DND-41 (cell line): Measurements from ENCODE around the gene PPP1R14D.

ENCODE experiments used
- ATAC-seq: fragments of 200-7000 bp; cut with Tn5 transposase; 3 replicates; pipeline ENCODE4 v1.9.1; 2021; ENCODE audit warnings: low read depth; ENCODE audit not compliant: insufficient read depth
- DNase-seq: peaks from one replicate; pipeline ENCODE4 v3.0.0-alpha.2; 2020
- H2AFZ ChIP-seq: 2 replicates; pipeline ENCODE4 v1.6.0; 2012; ENCODE audit warnings: low read depth, low read length
- H3K27ac ChIP-seq: 2 replicates; pipeline ENCODE4 v1.5.1; 2012; ENCODE audit warnings: low read length, inconsistent platforms
- H3K27me3 ChIP-seq: fragments of 200-600 bp; sonication (generic); 2 replicates; pipeline ENCODE4 v1.6.0; 2012; ENCODE audit warnings: low read length, mild to moderate bottlenecking, inconsistent platforms; ENCODE audit not compliant: insufficient read depth, poor library complexity
- H3K36me3 ChIP-seq: 2 replicates; pipeline ENCODE4 v1.5.1; 2012; ENCODE audit warnings: low read length, inconsistent platforms; ENCODE audit not compliant: insufficient read depth
- H3K4me1 ChIP-seq: 2 replicates; pipeline ENCODE4 v1.5.1; 2012; ENCODE audit warnings: mild to moderate bottlenecking, low read length; ENCODE audit not compliant: insufficient read depth
- H3K4me2 ChIP-seq: 2 replicates; pipeline ENCODE4 v1.6.0; 2012; ENCODE audit warnings: mild to moderate bottlenecking, moderate library complexity, low read length, inconsistent platforms; ENCODE audit not compliant: insufficient read depth
- H3K4me3 ChIP-seq, 2 experiments: fragments of 200-600 bp in 1 of 2; shearing (Covaris generic) in 1 of 2; 2 replicates each; pipeline ENCODE4 v1.5.1; 2012 to 2016; ENCODE audit warnings: inconsistent platforms in 2 of 2, low read length in 2 of 2, mild to moderate bottlenecking in 2 of 2, low read depth in 1 of 2, moderate library complexity in 1 of 2
- H3K79me2 ChIP-seq: 2 replicates; pipeline ENCODE4 v1.6.0; 2012; ENCODE audit warnings: low read length, inconsistent platforms; ENCODE audit not compliant: insufficient read depth
- H3K9ac ChIP-seq: 2 replicates; pipeline ENCODE4 v1.6.0; 2012; ENCODE audit warnings: low read depth, mild to moderate bottlenecking, inconsistent platforms, low read length, moderate library complexity
- H3K9me3 ChIP-seq: 2 replicates; pipeline ENCODE4 v1.5.1; 2012; ENCODE audit warnings: low read length, moderate library complexity, mild to moderate bottlenecking, inconsistent platforms; ENCODE audit not compliant: insufficient read depth, severe bottlenecking
- H4K20me1 ChIP-seq: 2 replicates; pipeline ENCODE4 v1.6.0; 2012; ENCODE audit warnings: low read length; ENCODE audit not compliant: insufficient read depth
- EZH2 ChIP-seq: IDR thresholded peaks from 3 replicates; pipeline ENCODE4 v1.6.1; 2012; ENCODE audit warnings: borderline replicate concordance, low read depth, mild to moderate bottlenecking, moderate library complexity, low read length, inconsistent platforms; ENCODE audit not compliant: severe bottlenecking
- TF ChIP-seq, protein P1 (sequence below): IDR thresholded peaks from 2 replicates; pipeline ENCODE4 v1.5.1; 2012; ENCODE audit warnings: borderline replicate concordance, low read length, moderate library complexity, mild to moderate bottlenecking; ENCODE audit not compliant: poor library complexity, severe bottlenecking; ENCODE audit errors: extremely low read depth

Gene PPP1R14D

DNA sequence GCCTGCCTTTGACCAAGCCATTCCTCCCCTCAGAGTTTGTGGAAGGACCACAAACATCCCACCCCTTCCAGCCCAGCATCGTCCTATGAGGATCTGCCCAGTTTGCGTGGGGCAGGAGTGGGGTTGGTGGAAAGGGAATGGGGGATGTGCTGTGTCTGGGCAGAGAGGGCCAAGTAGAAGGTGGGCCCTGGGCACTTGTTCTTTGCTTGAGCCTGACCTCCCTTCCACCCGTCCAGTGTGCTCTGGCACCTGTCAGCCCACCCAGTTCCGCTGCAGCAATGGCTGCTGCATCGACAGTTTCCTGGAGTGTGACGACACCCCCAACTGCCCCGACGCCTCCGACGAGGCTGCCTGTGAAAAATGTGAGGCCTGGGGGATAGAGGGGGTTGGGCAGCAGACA, 25.7 kb upstream of the PPP1R14D start:
- no peak overlapping the region for H3K9ac ChIP-seq
- ATAC-seq = no peak

DNA sequence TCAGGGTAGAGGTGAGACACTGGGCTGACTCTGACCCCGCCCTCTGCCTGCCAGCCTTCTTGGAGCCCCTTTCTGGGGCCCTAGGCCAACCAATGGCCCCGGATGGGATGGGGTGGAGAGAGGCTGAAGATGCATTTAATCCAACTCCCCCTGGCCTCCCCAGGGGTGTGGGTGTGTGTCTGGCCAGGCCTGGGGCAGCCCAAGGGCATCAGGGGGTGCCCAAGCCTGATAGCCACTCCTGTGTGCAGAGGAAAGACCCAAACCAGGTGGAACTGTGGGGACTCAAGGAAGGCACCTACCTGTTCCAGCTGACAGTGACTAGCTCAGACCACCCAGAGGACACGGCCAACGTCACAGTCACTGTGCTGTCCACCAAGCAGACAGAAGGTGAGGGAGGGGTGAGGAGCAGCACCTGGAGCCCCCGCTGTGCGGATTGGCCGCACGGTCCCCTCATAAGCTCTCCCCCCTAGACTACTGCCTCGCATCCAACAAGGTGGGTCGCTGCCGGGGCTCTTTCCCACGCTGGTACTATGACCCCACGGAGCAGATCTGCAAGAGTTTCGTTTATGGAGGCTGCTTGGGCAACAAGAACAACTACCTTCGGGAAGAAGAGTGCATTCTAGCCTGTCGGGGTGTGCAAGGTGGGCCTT, 24.9 kb upstream of the PPP1R14D start:
- H4K20me1 ChIP-seq = no peaks in the 10 kb centered on the region
- no peaks in the 10 kb centered on the region for H3K27me3 ChIP-seq
- no peak overlapping the region for H2AFZ ChIP-seq
- peaks cover 9% of the 10 kb centered on the region for H3K4me1 ChIP-seq
- no peak overlapping the region for H3K27ac ChIP-seq
- no peak overlapping the region for H3K9ac ChIP-seq
- no peak overlapping the region for H3K4me3 ChIP-seq
- TF ChIP-seq EZH2 = no peak
- TF ChIP-seq, protein P1, sequence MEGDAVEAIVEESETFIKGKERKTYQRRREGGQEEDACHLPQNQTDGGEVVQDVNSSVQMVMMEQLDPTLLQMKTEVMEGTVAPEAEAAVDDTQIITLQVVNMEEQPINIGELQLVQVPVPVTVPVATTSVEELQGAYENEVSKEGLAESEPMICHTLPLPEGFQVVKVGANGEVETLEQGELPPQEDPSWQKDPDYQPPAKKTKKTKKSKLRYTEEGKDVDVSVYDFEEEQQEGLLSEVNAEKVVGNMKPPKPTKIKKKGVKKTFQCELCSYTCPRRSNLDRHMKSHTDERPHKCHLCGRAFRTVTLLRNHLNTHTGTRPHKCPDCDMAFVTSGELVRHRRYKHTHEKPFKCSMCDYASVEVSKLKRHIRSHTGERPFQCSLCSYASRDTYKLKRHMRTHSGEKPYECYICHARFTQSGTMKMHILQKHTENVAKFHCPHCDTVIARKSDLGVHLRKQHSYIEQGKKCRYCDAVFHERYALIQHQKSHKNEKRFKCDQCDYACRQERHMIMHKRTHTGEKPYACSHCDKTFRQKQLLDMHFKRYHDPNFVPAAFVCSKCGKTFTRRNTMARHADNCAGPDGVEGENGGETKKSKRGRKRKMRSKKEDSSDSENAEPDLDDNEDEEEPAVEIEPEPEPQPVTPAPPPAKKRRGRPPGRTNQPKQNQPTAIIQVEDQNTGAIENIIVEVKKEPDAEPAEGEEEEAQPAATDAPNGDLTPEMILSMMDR = no peak
- no peak overlapping the region for H3K4me2 ChIP-seq
- DNase-seq (no peak), ATAC-seq (no peak)
- no peaks in the 10 kb centered on the region for H3K79me2 ChIP-seq
- H3K36me3 ChIP-seq = no peaks in the 10 kb centered on the region
- no peaks in the 10 kb centered on the region for H3K9me3 ChIP-seq

More for the DNA sequence above, 25.7 kb upstream of the PPP1R14D start:
- H4K20me1 ChIP-seq = no peaks in the 10 kb centered on the region
- H3K9me3 ChIP-seq = no peaks in the 10 kb centered on the region
- no peak overlapping the region for H3K27ac ChIP-seq
- no peak overlapping the region for H2AFZ ChIP-seq
- no peak for TF ChIP-seq EZH2
- TF ChIP-seq, protein P1 = no peak
- no peaks in the 10 kb centered on the region for H3K27me3 ChIP-seq
- no peaks in the 10 kb centered on the region for H3K36me3 ChIP-seq
- H3K4me1 ChIP-seq = peaks cover 9% of the 10 kb centered on the region
- no peak overlapping the region for H3K4me2 ChIP-seq
- H3K4me3 ChIP-seq = no peak overlapping the region
- no peak for DNase-seq
- no peaks in the 10 kb centered on the region for H3K79me2 ChIP-seq

DNA sequence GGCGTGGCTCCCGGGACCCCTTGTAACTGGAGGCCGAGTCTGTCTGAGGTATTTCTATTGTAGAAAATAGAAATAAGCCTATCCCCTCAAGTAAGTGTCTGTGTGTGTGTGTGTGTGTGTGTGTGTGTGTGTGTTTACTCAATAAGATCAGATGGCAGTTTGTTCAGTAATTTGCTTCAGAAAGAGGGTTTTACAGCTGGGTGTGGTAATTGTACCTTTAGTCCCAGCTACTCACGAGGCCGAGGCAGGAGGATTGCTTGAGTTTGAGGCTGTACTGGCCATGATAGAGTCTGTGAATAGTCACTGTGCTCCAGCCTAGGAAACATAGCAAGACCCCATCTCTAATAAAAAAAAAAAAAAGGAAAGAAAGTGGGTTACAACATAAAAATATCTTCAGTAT, 24.0 kb upstream of the PPP1R14D start:
- Histone ChIP-seq H4K20me1 (no peaks in the 10 kb centered on the region), H3K9me3 (no peaks in the 10 kb centered on the region), H3K27me3 (no peaks in the 10 kb centered on the region), H3K4me1 (peaks cover 7% of the 10 kb centered on the region), H2AFZ (no peak overlapping the region), H3K4me3 (no peak overlapping the region), H3K36me3 (no peaks in the 10 kb centered on the region), H3K4me2 (no peak overlapping the region), H3K79me2 (no peaks in the 10 kb centered on the region), H3K9ac (no peak overlapping the region), H3K27ac (no peak overlapping the region)
- DNase-seq = no peak
- TF ChIP-seq, protein P1 = no peak
- TF ChIP-seq EZH2 = no peak
- no peak for ATAC-seq

DNA sequence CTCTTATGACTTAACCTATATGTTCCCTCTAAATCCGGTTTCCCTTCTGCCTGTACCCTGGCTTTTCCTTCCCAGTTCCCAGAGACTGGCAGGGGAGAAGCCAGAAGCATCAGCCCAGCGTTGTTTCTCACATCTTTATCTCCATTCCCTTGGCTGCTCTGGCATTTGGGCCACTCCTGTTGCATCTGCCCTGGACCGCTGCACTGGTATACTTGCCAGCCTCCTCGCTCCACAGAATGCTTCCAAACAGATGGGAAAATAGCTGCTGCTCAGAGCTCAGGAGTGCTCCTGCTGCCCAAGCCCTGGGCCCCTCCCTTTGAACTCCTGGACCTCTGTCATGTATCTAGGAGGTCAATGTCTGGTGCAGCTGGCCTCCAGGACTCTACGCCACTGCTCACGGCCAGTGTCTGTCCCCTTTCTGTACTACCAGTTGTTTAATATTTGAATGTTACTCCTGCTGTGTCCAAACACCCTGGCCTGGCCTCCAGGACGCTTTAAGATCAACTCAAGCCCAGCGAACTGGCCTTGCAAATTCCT, 22.1 kb upstream of the PPP1R14D start:
- H2AFZ ChIP-seq = no peak overlapping the region
- no peaks in the 10 kb centered on the region for H3K36me3 ChIP-seq
- no peak overlapping the region for H3K27ac ChIP-seq
- DNase-seq (no peak), ATAC-seq (no peak)
- no peaks in the 10 kb centered on the region for H4K20me1 ChIP-seq
- H3K4me2 ChIP-seq = no peak overlapping the region
- H3K4me3 ChIP-seq = no peak overlapping the region
- H3K4me1 ChIP-seq = peaks cover 10% of the 10 kb centered on the region
- H3K9ac ChIP-seq = no peak overlapping the region
- no peaks in the 10 kb centered on the region for H3K9me3 ChIP-seq
- no peaks in the 10 kb centered on the region for H3K79me2 ChIP-seq
- H3K27me3 ChIP-seq = no peaks in the 10 kb centered on the region
- no peak for TF ChIP-seq EZH2
- TF ChIP-seq, protein P1 = no peak
